Esophagus mucosa (tissue), 1 donor: ENCODE data around the gene C12orf42. TPM values are rescaled to one million over a fixed set of nuclear protein-coding genes. Genes with fewer than 3 reads are reported as not detected.

Experiments used
- ATAC-seq: fragments of 200-7000 bp; cut with Tn5 transposase; one replicate; pipeline ENCODE4 v1.9.1; 2020
- total RNA-seq: library from RNA; stranded (reverse); gene quantifications from one replicate; pipeline ENCODE4 v1.2.4, GENCODE V29; 2023
- donor health status: DM: yes; HTN: yes; CAD: no.

C12orf42 gene
- total RNA-seq = not detected

- peak; percentile 60 for ATAC-seq
Measured at GRCh38 chr12:103495469-103496456, at the start of gene C12orf42. C12orf42 (minus strand) TSS chr12:103495968; CDS start chr12:103478426, 17,542 bp downstream.

GRCh38 chr12:103542078-103542477 is 46.3 kb upstream of the C12orf42 start:
- ATAC-seq = no peak

GRCh38 chr12:103540319-103540718 is 44.6 kb upstream of the C12orf42 start:
- no peak for ATAC-seq

GRCh38 chr12:103538397-103538796 is 42.6 kb upstream of the C12orf42 start:
- no peak for ATAC-seq

- no peak for ATAC-seq
Measured at GRCh38 chr12:103530307-103531066, 34.7 kb upstream of the C12orf42 start.

GRCh38 chr12:103529306-103529705 is 33.5 kb upstream of the C12orf42 start:
- ATAC-seq = no peak

GRCh38 chr12:103524238-103524875 is 28.6 kb upstream of the C12orf42 start:
- peak; percentile 76 for ATAC-seq

GRCh38 chr12:103523771-103524170 is 28.0 kb upstream of the C12orf42 start:
- peak; percentile 67 for ATAC-seq

GRCh38 chr12:103520686-103521215 is 25.0 kb upstream of the C12orf42 start:
- no peak for ATAC-seq

GRCh38 chr12:103519632-103520031 is 23.9 kb upstream of the C12orf42 start:
- no peak for ATAC-seq

GRCh38 chr12:103518899-103519298 is 23.1 kb upstream of the C12orf42 start:
- ATAC-seq = no peak

GRCh38 chr12:103517161-103517560 is 21.4 kb upstream of the C12orf42 start:
- peak; percentile 78 for ATAC-seq

GRCh38 chr12:103515341-103515740 is 19.6 kb upstream of the C12orf42 start:
- no peak for ATAC-seq

GRCh38 chr12:103513875-103514274 is 18.1 kb upstream of the C12orf42 start:
- no peak for ATAC-seq

GRCh38 chr12:103505371-103506236 is 9.8 kb upstream of the C12orf42 start:
- peak; percentile 78 for ATAC-seq

GRCh38 chr12:103504606-103505005 is 8.8 kb upstream of the C12orf42 start:
- no peak for ATAC-seq

GRCh38 chr12:103503546-103504480 is 8.0 kb upstream of the C12orf42 start:
- peak; percentile 46 for ATAC-seq

GRCh38 chr12:103501447-103501846 is 5.7 kb upstream of the C12orf42 start:
- no peak for ATAC-seq

GRCh38 chr12:103499571-103499970 is 3.8 kb upstream of the C12orf42 start:
- ATAC-seq = no peak

GRCh38 chr12:103498990-103499389 is 3.2 kb upstream of the C12orf42 start:
- ATAC-seq = no peak
